Endothelial cell of umbilical vein (primary cell): ENCODE measurements around the gene RPS6KA5. TPM values are rescaled to one million over a fixed set of nuclear protein-coding genes. Genes with fewer than 3 reads are reported as not detected.

Source experiments
- BruUV-seq: library from RNA; stranded (reverse); fragments of 400-500 nt; replicated peaks from 2 replicates; lab custom pipeline; 2021; lab: Mats Ljungman, UMichigan
- CTCF ChIA-PET: fragments of 300-600, 350-600 bp; sonication (Branson Sonifier 250); formaldehyde crosslinking; loops from one replicate; lab custom pipeline; 2021; ENCODE audit warnings: antibody characterized with exemption, inconsistent platforms; lab: Charles Lee
- POLR2A ChIA-PET: fragments of 300-600, 350-600 bp; sonication (Branson Sonifier 250); formaldehyde crosslinking; loops from one replicate; lab custom pipeline; 2021; ENCODE audit warnings: antibody characterized with exemption, inconsistent platforms; lab: Charles Lee
- DNase-seq: peaks from one replicate; pipeline ENCODE4 v3.0.0-alpha.2; 2011; ENCODE audit warnings: low read depth, low spot score
- FAIRE-seq: peaks from 2 replicates; lab custom pipeline; 2011; peaks lifted over from hg19 to GRCh38; lab: Jason Lieb, UNC
- H2AFZ ChIP-seq: 2 replicates; pipeline ENCODE4 v1.6.0; 2012; ENCODE audit warnings: low read depth, low read length, control low read depth, inconsistent platforms
- H3K27ac ChIP-seq: 2 replicates; pipeline ENCODE4 v1.5.1; 2011; ENCODE audit warnings: low read depth, mild to moderate bottlenecking, control low read depth, low read length, moderate library complexity; ENCODE audit not compliant: insufficient read depth
- H3K27me3 ChIP-seq, 2 experiments: 2 replicates each; pipeline versions ENCODE4 v1.6.0 to v1.6.1; 2011; ENCODE audit warnings: low read length in 2 of 2, mixed read lengths in 1 of 2; ENCODE audit not compliant: control insufficient read depth in 2 of 2, insufficient read depth in 2 of 2
- H3K36me3 ChIP-seq, 2 experiments: 2 replicates in 1 of 2; 3 replicates in 1 of 2; pipeline ENCODE4 v1.5.1; 2011; ENCODE audit warnings: low read length in 2 of 2, mild to moderate bottlenecking in 1 of 2, moderate library complexity in 1 of 2; ENCODE audit not compliant: control insufficient read depth in 2 of 2, insufficient read depth in 2 of 2; ENCODE audit errors: extremely low read depth in 1 of 2
- H3K4me1 ChIP-seq: 3 replicates; pipeline ENCODE4 v1.5.1; 2011; ENCODE audit warnings: mild to moderate bottlenecking, low read length; ENCODE audit not compliant: control insufficient read depth, insufficient read depth; ENCODE audit errors: extremely low read depth
- H3K4me2 ChIP-seq: 2 replicates; pipeline ENCODE4 v1.6.1; 2011; ENCODE audit warnings: low read length, control low read depth, mixed read lengths; ENCODE audit not compliant: insufficient read depth
- H3K4me3 ChIP-seq, 3 experiments: fragments of 200-600 bp in 1 of 3; sonication (generic), shearing (Covaris generic) in 1 of 3; replicated peaks in 1 of 3; 2 replicates each; pipeline ENCODE4 v1.5.1; 2011 to 2016; ENCODE audit warnings: control low read depth in 3 of 3, low read length in 3 of 3, mild to moderate bottlenecking in 2 of 3, inconsistent platforms in 1 of 3, low read depth in 1 of 3, moderate library complexity in 1 of 3; ENCODE audit not compliant: insufficient read depth in 1 of 3
- H3K79me2 ChIP-seq: 2 replicates; pipeline ENCODE4 v1.6.0; 2012; ENCODE audit warnings: low read length, inconsistent platforms; ENCODE audit not compliant: control insufficient read depth, insufficient read depth
- H3K9ac ChIP-seq: replicated peaks from 2 replicates; pipeline ENCODE3; 2011; ENCODE audit warnings: low read length, control low read depth; ENCODE audit not compliant: insufficient read depth; ENCODE audit errors: extremely low read depth
- H3K9me1 ChIP-seq: replicated peaks from 3 replicates; pipeline ENCODE4 v1.6.0; 2011; ENCODE audit warnings: mild to moderate bottlenecking, low read length; ENCODE audit not compliant: control insufficient read depth, insufficient read depth; ENCODE audit errors: extremely low read depth
- H3K9me3 ChIP-seq: replicated peaks from 2 replicates; pipeline ENCODE4 v1.5.1; 2012; ENCODE audit warnings: low read length, inconsistent platforms; ENCODE audit not compliant: control insufficient read depth, insufficient read depth
- H4K20me1 ChIP-seq: replicated peaks from 2 replicates; pipeline ENCODE3; 2011; ENCODE audit warnings: mild to moderate bottlenecking, low read length; ENCODE audit not compliant: control insufficient read depth, insufficient read depth; ENCODE audit errors: extremely low read depth
- CTCF ChIP-seq, 2 donors: IDR thresholded peaks; 1 replicate in 1 of 2; 2 replicates in 1 of 2; pipeline ENCODE4 v1.5.1; 2011; ENCODE audit warnings: low read length in 2 of 2, mild to moderate bottlenecking in 2 of 2, moderate library complexity in 2 of 2, control low read depth in 1 of 2, inconsistent platforms in 1 of 2, low read depth in 1 of 2; ENCODE audit not compliant: insufficient read depth in 1 of 2; ENCODE audit errors: extremely low read depth in 1 of 2
- EZH2 ChIP-seq: IDR thresholded peaks from 2 replicates; pipeline ENCODE4 v1.6.1; 2012; ENCODE audit warnings: borderline replicate concordance, low read depth, mild to moderate bottlenecking, moderate library complexity, low read length, inconsistent platforms; ENCODE audit not compliant: severe bottlenecking
- FOS ChIP-seq: IDR thresholded peaks from 2 replicates; pipeline ENCODE4 v1.6.1; 2011; ENCODE audit warnings: mild to moderate bottlenecking, low read length, moderate library complexity, borderline replicate concordance; ENCODE audit not compliant: insufficient read depth
- GATA2 ChIP-seq: IDR thresholded peaks from 2 replicates; pipeline ENCODE4 v1.7.0; 2011; ENCODE audit warnings: low read depth, mild to moderate bottlenecking, moderate library complexity, mixed read lengths, low read length; ENCODE audit not compliant: insufficient read length, insufficient read depth
- JUN ChIP-seq: IDR thresholded peaks from 2 replicates; pipeline ENCODE4 v1.6.1; 2011; ENCODE audit warnings: borderline replicate concordance, low read depth; ENCODE audit not compliant: insufficient read length, insufficient read depth
- MAX ChIP-seq: IDR thresholded peaks from 2 replicates; pipeline ENCODE4 v1.6.1; 2011; ENCODE audit not compliant: insufficient read depth, insufficient read length
- MYC ChIP-seq: IDR thresholded peaks from one replicate; pipeline ENCODE4 v1.6.1; 2011; ENCODE audit warnings: mild to moderate bottlenecking, low read depth, low read length
- POLR2A ChIP-seq: IDR thresholded peaks from 2 replicates; pipeline ENCODE4 v1.6.1; 2012; ENCODE audit warnings: low read depth, mild to moderate bottlenecking, control low read depth, low read length
- POLR2AphosphoS5 ChIP-seq: IDR thresholded peaks from 2 replicates; pipeline ENCODE4 v1.6.1; 2012; ENCODE audit warnings: low read depth, mild to moderate bottlenecking, control low read depth, low read length, moderate library complexity; ENCODE audit not compliant: insufficient read depth
- dilution Hi-C: fragments of 300-500 bp; cut with MboI; formaldehyde crosslinking; loops from one replicate; pipeline ENCODE4 v1.15.0; 2019; ENCODE audit warnings: low sequenced_read_pairs; ENCODE audit not compliant: extremely low pct_ligation_motif_present
- intact Hi-C: fragments of 100-400 bp; cut with micrococcal nuclease; formaldehyde crosslinking; loops from one replicate; pipeline ENCODE4 v1.10.0; 2022
- polyA plus RNA-seq, 4 experiments: library from polyadenylated mRNA; depleted of rRNA in 3 of 4; stranded (reverse) in 3 of 4; unstranded in 1 of 4; fragments of >200 nt; gene quantifications; 2 replicates each; pipeline versions ENCODE4 v1.2.1 to v1.2.3, GENCODE V29; 2011 to 2012; ENCODE audit warnings: missing spikeins in 1 of 4
- total RNA-seq: library from RNA; stranded (reverse); gene quantifications from 2 replicates; pipeline ENCODE4 v1.2.3, GENCODE V29; 2021

RPS6KA5 gene
- total and polyA plus RNA-seq, 2 donors (not counting 3 experiments of a cell fraction or from before 2014, with no cell fraction given), result 2.9 to 5.4 TPM

DNA sequence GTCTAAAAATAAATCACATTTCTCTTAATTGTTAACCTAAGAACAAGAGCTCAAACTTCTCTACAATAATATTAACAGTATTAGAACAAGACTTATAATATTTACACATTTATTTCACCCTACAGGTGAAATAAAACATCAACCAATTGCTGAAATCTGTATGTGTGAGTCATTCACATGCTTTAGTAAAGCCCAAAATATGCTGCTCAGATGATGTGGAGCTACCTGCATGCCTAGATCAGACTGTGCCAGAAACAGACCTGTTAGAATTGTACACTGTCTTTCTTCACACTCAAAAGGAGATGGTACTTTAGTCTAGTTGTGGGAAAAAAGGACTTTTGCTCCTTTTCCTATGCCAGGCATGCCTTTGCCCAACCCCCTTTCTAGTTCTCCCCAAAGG lies 54.7 kb downstream of the RPS6KA5 start:
- Histone ChIP-seq H3K9me1 (peaks cover 3% of the 10 kb centered on the region), H3K36me3 (no peaks in the 10 kb centered on the region), H3K79me2 (no peaks in the 10 kb centered on the region), H4K20me1 (no peaks in the 10 kb centered on the region), H3K27ac (no peak overlapping the region), H3K4me1 (no peaks in the 10 kb centered on the region), H3K9me3 (no peaks in the 10 kb centered on the region), H3K4me2 (no peak overlapping the region), H2AFZ (no peak overlapping the region), H3K9ac (no peak overlapping the region), H3K4me3 (no peak overlapping the region), H3K27me3 (no peaks in the 10 kb centered on the region)
- no peak for FAIRE-seq
- ChIA-PET CTCF (interaction anchor here (0.7 to 1.5 kb wide), 2 partner anchors 18 to 167 kb away, joined by 3 to 4 read pairs; no protein-coding TSS in a partner anchor), POLR2A (no interaction called here)
- intact Hi-C loops (no loop called here), dilution Hi-C loops (no loop called here)
- BruUV-seq, result no TSS peak
- DNase-seq, result no peak
- no peak for TF ChIP-seq POLR2A
- TF ChIP-seq EZH2, result no peak
- TF ChIP-seq GATA2, result no peak
- no peak for TF ChIP-seq POLR2AphosphoS5
- TF ChIP-seq MAX, result no peak
- no peak for TF ChIP-seq JUN
- no peak for TF ChIP-seq CTCF (IDR thresholded peaks at IDR 0.05; ENCODE audit: extremely low read depth in 1 of 2, insufficient read depth in 1 of 2, low read depth in 1 of 2, low read length in 2 of 2)
- no peak for TF ChIP-seq FOS
- TF ChIP-seq MYC, result no peak
